Pons (tissue), 1 donor: Measurements from ENCODE around the gene NPY5R.

Experiments
- DNase-seq: peaks from one replicate; pipeline ENCODE4 v3.0.0-alpha.2; 2016; ENCODE audit warnings: low spot score

NPY5R gene

DNA sequence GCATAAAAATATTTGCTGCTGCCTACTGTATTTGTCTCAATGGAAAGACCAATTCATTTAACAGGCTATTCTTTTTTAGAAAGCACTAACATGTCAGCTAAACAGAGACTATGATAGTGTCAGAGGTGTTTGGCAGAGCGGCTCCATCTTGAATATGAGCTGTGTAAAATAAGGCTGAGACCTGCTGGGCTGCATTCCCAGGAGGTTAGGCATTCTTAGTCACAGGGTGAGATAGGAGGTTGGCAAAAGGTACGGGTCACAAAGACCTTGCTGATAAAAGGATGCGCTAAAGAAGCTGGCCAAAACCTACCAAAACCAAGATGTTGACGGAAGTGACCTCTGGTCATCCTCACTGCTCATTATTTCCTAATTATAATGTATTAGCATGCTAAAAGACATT lies 41.8 kb downstream of the NPY5R start:
- no peak for DNase-seq

DNA sequence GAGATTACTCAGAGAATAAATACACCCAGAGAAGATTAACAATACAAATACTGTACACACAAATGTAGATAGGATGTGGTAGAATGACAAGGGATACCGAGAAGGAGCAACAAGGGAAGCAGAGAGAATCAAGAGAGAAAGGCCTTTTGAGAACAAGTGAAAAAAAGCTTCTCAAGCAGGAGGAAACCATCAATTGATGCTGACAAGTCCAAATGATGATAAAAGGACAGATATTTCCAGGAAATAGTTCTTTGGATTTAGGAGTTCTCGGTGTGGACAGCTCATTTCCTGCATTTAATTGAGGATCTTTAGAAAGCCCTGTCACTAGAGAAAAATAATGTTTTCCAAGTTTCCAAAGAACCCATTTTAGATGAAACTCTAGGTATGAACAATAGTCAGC lies 48.1 kb downstream of the NPY5R start:
- DNase-seq: no peak

DNA sequence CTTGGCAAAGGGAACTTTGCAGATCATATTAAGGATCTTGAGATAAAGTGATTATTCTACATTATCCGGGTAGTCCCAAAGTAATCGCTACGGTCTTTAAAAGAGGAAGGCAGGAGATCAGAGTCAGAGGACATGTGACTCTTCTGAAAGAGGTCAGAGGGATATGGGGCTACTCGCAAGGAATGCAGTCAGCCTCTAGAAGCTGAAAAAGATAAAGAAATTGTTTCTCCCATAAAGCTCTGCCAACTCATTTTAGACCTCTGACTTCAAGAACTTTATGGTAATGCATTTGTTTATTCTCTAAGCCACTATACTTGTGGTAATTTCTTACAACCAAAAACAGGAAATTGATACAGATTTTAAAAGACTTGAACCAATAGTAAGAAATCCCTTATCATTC lies 48.6 kb downstream of the NPY5R start:
- no peak for DNase-seq

DNA sequence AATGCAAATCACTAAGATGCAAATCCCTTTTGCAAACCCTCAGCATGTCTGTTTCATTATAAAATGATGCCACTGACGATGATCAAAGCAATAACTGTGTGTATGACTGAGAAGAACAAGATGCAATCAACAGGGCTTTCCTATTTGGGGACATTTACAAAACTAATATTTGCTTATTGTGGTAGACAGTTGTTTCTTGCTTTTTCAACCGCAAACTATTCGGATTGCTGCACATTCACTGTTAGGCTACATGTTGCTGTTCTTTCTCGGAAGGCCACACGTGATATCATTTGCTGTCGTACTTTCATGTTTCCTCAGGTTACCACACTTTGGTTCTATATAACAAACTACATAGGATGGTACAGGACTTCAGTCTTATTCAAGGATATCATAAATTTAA lies 49.8 kb downstream of the NPY5R start:
- DNase-seq: no peak

DNA sequence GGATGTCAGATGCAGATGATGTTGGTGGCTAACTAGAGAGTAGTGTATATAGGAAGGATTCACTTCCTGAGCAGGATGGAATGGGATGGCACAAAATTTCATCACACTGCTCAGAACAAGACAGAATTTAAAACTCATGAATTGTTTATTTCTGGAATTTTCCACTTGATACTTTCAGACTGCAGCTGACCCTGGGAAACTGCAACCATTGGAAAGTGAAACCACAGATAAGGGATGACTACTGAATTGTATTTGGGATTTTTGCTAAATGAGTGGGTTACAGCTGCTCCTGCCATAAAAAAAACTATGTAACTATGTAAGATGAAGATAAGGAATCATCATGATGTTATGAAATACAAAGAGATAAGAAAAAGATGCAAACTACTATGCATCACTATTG lies 51.4 kb downstream of the NPY5R start:
- no peak for DNase-seq

DNA sequence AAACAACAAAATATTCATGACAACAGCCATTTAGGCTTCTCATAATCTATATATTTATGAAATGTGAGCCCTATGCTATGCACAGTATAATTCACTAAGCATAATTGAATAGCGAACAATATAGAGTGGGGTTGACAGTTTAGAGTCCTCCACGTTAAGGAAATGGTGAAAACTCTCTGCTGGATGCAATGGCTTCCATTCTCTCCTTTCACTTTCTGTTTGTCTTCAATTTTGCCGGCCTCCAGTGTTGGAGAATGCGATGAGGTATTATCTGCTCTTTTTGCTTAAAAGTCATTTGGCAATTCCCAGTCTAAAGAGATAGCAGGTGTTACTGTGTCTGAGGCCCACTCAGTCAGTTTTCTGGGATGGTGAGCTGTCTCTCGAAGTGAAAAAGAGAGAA lies 52.1 kb downstream of the NPY5R start:
- no peak for DNase-seq

DNA sequence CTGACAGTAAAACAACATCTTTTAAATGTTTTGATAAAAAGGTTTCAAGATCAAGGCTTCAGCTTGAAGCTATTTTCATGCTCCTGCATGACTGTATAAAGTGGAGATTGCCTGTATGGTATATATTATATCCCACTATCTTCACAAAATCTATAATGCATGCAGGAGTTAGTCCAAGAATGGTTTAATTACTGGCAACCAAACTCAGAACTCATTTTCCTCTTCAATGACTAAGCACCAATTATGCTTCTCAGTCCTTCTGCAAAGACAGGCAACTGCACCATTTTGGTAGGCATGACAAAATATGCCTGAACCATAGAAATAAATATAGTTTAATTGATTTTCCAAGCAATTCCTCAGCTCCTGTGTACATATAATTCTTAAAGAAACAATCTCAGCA lies 54.5 kb downstream of the NPY5R start:
- DNase-seq: no peak

DNA sequence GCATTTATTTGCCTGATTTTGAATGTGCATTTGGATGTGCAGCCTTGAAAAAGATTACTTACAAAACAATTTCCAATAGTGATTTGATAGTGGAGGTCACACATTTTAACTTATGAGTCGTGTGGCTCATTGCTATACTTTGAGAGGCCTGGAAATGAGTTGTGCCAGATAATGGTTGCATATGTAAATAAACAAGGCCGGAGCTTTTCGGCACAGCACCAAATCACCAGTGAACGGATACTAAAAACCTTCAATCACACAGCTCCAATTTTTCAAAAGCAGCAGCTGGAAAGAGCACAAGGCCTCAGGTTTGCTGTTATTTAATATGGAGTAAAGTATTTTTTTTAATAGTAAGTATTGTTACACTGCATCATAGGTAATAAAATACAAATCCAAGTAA lies 57.2 kb downstream of the NPY5R start:
- no peak for DNase-seq
